Right cardiac atrium (tissue), 5 donors: Measurements from ENCODE around the gene PTCD3. TPM values are rescaled to one million over a fixed set of nuclear protein-coding genes. Genes with fewer than 3 reads are reported as not detected.

Experiments used
- ATAC-seq, 2 donors: fragments of 200-7000 bp; cut with Tn5 transposase; one replicate each; pipeline versions ENCODE4 v1.8.0 to v1.9.1; 2020; ENCODE audit warnings: moderate library complexity in 2 of 2, mild to moderate bottlenecking in 1 of 2
- DNase-seq, 3 donors: peaks; one replicate each; pipeline ENCODE4 v3.0.0-alpha.2; 2020
- H3K27ac ChIP-seq: one replicate; pipeline ENCODE4 v1.5.1; 2013; ENCODE audit warnings: mild to moderate bottlenecking, low read length, control low read depth, moderate library complexity
- H3K27me3 ChIP-seq: one replicate; pipeline ENCODE4 v1.6.1; 2013; ENCODE audit not compliant: control insufficient read depth, insufficient read depth
- H3K4me1 ChIP-seq: one replicate; pipeline ENCODE4 v1.6.1; 2013; ENCODE audit warnings: low read length; ENCODE audit not compliant: control insufficient read depth, insufficient read depth
- H3K4me3 ChIP-seq: one replicate; pipeline ENCODE4 v1.5.1; 2013; ENCODE audit warnings: low read length, control low read depth
- H3K9me3 ChIP-seq: one replicate; pipeline ENCODE4 v1.6.1; 2013; ENCODE audit warnings: low read length; ENCODE audit not compliant: control insufficient read depth
- WGBS: extraction: QIAGEN DNeasy Blood & Tissue Kit; methylation state at CpG from one replicate; pipeline ENCODE4 v1.1.7; 2013; 5-methylcytosine and 5-hydroxymethylcytosine counted together
- intact Hi-C, 4 donors: fragments of 100-400 bp; cut with DNase I; formaldehyde crosslinking; loops; one replicate each; pipeline versions ENCODE4 v1.11.0 to v1.14.0; 2022 to 2023
- polyA plus RNA-seq: library from polyadenylated mRNA; stranded (reverse); fragments of 200-250 nt; gene quantifications from one replicate; pipeline ENCODE4 v1.2.3, GENCODE V29; 2013
- total RNA-seq, 4 donors: library from RNA; stranded (reverse); fragmentation: NEBNext Ultra II Directional; extraction: Animal tissue kit (Norgen Biotek cat#: 25700); gene quantifications; one replicate each; pipeline ENCODE4 v1.2.1, GENCODE V29; 2021
- donor health status: healthy with polysubstance abuse.
- donor health status: DM: no; HTN: yes; CAD: no.
- donor health status: DM: no; HTN: no; CAD: no.
- donor health status: DM: no; HTN: yes; CAD: no; lungs with severe emphysema.
- donor health status: DM: yes; HTN: yes; CAD: no.

PTCD3 gene
- total and polyA plus RNA-seq, 5 donors = 38.1 to 112 (median 103) TPM

DNA sequence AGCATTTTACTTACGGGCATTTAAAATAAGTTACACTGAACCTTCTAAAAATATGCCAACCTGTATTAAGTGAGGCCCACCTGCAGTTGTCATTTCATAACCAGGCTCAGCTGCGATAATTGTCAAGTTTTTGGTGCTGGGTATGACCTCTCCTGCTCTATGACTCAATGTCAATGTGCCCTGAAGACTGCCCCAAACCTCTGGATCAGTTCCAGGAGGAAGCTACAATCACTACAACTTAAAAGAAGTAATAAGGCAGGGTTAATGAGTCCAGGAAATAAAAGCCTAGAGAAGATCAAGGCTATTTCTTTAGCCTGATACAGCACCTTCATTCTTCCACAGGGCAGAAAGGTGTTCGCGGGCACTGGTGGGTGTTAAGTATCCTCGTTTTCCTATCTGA, 23.3 kb upstream of the PTCD3 start:
- Histone ChIP-seq H3K4me3 (no peak overlapping the region), H3K4me1 (no peaks in the 10 kb centered on the region), H3K27ac (no peak overlapping the region), H3K9me3 (no peaks in the 10 kb centered on the region), H3K27me3 (no peaks in the 10 kb centered on the region)
- 88% methylated on average over 5 of the region's 5 CpGs for WGBS
- intact Hi-C loops = no loop called here
- ATAC-seq = no peak
- DNase-seq = no peak

DNA sequence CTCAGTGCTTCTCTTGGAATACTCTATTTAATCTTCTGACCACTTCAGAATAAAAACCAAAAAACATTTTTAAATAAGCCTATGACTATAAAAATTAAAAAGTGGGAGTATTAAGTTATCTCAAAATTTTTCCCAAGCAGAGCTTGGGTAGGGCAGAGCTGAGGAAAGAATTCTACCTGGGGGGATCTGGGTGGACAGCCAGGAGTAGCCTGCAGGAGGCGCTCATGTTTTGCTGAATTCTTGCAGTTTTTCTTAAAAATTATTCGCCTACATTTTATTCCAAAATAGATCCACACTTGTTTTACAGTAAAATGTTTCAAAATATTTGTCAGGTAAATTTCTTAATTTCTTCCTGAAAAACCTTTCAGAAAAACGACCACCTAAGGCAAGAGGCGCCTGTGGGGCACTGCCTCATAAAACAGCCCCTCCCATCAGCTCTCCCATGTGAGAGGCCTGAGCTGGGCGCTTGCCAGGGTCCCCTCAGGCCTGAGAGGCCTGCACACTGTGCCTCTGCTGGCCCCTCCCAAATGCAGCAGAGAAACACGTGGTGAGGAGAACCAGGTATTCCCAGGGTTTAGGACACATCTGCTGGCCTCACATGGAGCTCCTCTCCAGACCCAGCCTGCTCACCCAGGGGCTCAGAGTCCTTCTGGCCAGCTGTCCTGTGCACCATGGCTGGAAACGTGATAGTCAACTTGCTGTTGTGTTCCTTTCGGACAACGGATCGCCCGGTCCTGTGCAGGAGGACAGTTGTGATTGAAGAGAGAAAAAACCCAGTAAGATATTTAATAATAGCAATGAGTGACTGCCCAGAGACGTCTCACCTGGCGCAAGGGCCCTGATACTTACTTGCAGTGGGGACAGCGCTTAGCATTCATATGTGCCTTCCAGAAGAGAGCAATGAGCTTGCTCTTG, 17.8 kb upstream of the PTCD3 start:
- H3K4me1 ChIP-seq = no peaks in the 10 kb centered on the region
- DNase-seq (no peak), ATAC-seq (peak in 1 of 2 donors; percentile 27)
- no peaks in the 10 kb centered on the region for H3K9me3 ChIP-seq
- no peaks in the 10 kb centered on the region for H3K27me3 ChIP-seq
- no peak overlapping the region for H3K27ac ChIP-seq
- 83% methylated on average over 14 of the region's 14 CpGs for WGBS
- H3K4me3 ChIP-seq = no peak overlapping the region
- intact Hi-C loops = no loop called here

DNA sequence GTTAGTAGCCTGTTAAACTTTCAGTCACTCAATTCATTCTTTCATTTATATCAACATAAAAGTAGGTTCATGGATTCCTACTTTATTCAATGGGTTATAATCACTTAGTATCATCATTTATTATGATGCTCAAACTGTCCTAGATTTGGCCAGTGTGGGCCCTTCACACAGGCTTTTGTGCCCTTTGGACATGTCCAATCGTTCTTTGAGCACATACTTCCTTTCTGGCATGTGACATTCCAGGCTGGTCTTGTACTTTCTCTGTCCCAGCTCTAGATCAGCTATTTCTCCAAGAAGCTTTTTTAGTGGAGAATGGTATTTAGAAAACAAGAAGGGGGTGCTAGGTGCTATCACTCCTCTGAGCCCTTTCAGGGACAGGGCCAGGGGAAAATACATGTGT, 11.8 kb upstream of the PTCD3 start:
- 55% methylated on average over 1 of the region's 1 CpG for WGBS
- no peak overlapping the region for H3K4me3 ChIP-seq
- no peak for DNase-seq

DNA sequence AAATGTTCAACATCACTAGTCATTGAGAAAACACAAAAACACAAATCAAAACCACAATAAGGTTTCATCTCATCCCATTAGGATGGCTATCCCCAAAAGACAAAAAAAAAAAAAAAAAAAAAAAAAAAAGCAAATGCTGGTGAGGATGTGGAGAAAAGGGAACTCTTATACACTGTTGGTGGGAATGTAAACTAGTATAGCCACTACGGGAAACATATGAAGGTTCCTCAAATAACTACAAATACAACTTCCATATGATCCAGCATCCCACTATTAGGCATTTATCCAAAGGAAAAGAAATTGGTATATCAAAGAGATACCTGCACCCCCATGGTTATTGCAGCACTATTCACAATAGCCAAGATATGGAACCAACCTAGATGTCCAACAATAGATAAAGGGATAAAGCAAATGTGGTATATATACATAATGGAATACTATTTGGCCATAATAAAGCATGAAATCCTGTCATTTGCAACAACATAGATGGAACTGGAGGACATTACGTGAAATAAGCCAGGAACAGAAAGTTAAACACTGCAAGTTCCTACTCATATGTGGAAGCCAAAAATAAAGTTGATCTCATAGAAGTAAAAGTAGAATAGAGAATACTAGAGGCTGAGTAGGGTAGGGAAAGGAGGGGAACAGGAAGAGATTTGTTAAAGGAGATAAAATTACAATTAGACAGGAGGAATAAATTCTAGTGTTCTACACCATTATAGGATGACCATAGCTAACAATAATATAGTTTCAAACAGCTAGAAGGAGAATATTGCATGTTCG, 8.7 kb upstream of the PTCD3 start:
- no peaks in the 10 kb centered on the region for H3K9me3 ChIP-seq
- 98% methylated on average over 3 of the region's 3 CpGs for WGBS
- H3K27me3 ChIP-seq = no peaks in the 10 kb centered on the region
- H3K27ac ChIP-seq = no peak overlapping the region
- ATAC-seq = no peak
- H3K4me1 ChIP-seq = no peaks in the 10 kb centered on the region
- intact Hi-C loops = no loop called here
- no peak overlapping the region for H3K4me3 ChIP-seq
- DNase-seq = no peak

More for the DNA sequence above, 11.8 kb upstream of the PTCD3 start:
- H3K9me3 ChIP-seq = no peaks in the 10 kb centered on the region
- H3K4me1 ChIP-seq = no peaks in the 10 kb centered on the region
- intact Hi-C loops = no loop called here
- no peaks in the 10 kb centered on the region for H3K27me3 ChIP-seq
- no peak overlapping the region for H3K27ac ChIP-seq
- ATAC-seq = no peak

DNA sequence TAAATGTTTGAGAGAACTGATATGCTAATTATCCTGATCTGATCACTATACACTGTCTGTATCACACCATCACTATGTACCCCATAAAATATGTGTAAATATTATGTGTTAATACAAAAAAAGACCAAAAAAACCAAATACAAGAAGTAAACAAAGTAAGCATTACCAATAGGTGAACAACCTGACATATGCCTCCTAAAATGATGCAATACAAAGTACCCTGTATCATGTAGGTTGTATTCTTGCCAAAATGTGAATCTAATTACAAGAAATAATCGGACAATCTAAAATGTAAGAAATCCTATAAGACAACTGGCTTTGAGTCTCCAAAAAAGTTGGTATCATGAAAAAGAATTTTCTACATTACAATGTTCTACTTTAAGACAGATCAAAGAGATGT, 8.1 kb upstream of the PTCD3 start:
- H3K27ac ChIP-seq = no peak overlapping the region
- intact Hi-C loops = no loop called here
- H3K4me1 ChIP-seq = no peaks in the 10 kb centered on the region
- DNase-seq (no peak), ATAC-seq (no peak)
- H3K9me3 ChIP-seq = no peaks in the 10 kb centered on the region
- H3K4me3 ChIP-seq = no peak overlapping the region
- 96% methylated on average over 1 of the region's 1 CpG for WGBS
- no peaks in the 10 kb centered on the region for H3K27me3 ChIP-seq

DNA sequence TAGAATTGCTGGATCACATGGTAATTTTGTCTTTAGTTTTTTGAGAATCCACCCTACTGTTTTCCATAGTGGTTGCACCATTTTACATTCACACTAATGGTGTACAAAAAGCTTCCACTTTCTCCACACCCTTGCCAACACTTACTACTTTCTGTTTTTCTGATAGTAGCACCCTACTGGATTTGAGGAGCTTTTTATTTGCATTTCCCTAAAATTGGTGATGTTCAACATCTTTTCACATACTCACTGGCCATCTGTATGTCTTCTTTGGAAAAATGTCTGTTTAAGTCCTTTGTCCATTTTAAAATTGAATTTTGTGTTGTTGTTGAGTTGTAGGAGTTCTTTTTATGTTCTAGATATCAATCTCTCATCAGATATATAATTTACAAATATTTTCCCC, 3.9 kb upstream of the PTCD3 start:
- ATAC-seq (no peak), DNase-seq (no peak)
- Histone ChIP-seq H3K27ac (no peak overlapping the region), H3K4me1 (no peaks in the 10 kb centered on the region), H3K27me3 (no peaks in the 10 kb centered on the region), H3K4me3 (no peak overlapping the region), H3K9me3 (no peaks in the 10 kb centered on the region)
- intact Hi-C loops = no loop called here

DNA sequence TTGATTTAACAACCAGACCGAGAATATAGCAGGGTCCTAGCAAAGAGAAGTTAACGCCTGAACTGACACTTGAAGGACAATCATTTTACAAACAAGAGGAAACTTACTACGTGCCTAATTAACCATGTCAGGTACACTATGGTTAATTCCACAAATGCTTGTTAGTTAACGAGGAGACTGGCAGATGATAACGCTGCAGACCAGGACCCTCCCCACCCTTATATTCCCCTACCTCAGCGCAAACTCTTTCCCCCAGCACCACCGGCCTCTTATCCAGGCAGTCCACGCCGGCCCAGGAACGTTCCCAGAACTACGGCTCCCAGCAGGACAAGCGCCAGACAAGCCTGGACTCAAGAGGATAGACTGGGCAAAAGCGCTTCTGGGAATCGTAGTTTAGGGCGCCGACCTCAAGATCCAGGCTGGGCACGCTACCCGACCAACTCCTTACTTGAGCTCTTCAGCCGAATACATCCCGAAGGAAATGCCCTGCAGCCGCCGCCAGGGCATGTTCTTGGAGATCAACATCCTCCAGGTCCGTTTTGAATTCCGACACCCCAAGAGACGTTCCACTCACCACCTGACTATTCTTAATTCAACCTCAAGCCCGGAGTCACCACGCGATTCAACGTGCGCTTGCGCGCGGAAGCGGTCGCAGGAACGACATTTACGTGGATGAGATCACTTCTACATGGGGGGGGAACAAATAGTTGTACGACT, 625 bp upstream of the PTCD3 start, which contains the start of gene POLR1A:
Gene POLR1A (minus strand): TSS at position 635 of the 717 bp plus-strand sequence. CDS start 110 bp downstream, at position 525.
- Histone ChIP-seq H3K9me3 (no peaks in the 10 kb centered on the region), H3K27me3 (no peaks in the 10 kb centered on the region), H3K27ac (peak within 1 kb of the TSS; percentile 86), H3K4me1 (no peaks in the 10 kb centered on the region), H3K4me3 (peak within 1 kb of the TSS; percentile 59)
- peak; percentile 91 to 96 (median 93) for DNase-seq
- intact Hi-C loops = no loop called here
- under 1% methylated on average over 38 of the region's 38 CpGs for WGBS
- peak; percentile 97 for ATAC-seq

DNA sequence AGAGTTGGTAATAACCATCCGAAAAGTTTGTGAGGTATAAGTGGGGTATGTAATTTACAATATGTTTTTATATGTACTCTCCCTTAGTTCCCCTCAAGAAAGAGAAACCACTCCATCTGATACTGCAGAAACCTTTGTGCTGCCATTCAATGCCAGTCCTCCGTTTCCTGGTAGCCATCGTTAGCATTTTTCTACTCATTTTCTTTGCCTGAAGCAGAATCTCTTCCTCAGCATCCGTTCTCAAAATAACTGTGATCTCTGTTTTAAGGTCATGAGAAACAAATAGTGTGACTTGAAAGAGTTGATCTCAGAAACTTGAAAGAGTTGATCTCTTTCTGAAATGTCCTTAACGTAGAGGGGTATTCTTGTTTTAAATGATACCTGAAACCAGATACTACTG, 996 bp downstream of the PTCD3 start:
- H3K27me3 ChIP-seq = no peaks in the 10 kb centered on the region
- intact Hi-C loops = no loop called here
- ATAC-seq (no peak), DNase-seq (no peak)
- peak overlapping the region; percentile 59 for H3K4me3 ChIP-seq
- no peak overlapping the region for H3K27ac ChIP-seq
- 18% methylated on average over 5 of the region's 5 CpGs for WGBS
- H3K4me1 ChIP-seq = no peaks in the 10 kb centered on the region
- H3K9me3 ChIP-seq = no peaks in the 10 kb centered on the region

DNA sequence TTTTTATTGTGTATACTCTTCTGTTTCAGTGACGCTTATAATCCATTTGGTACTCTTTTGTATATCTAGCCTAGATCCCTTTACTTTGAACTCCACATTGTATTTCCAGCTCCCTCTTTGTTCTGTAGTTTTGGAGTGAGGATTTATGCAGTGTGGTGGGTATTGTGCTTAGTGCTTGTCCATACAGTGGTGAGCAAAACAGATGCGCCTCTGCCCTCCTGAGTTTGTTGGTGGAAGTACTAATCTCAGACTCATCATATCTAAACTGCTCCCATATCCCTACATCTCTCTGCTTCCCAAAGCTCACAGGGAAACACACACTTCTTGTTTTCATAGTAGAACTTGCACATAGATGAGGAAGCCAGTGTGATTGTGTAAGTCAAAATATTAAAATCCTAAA, 12.1 kb downstream of the PTCD3 start:
- intact Hi-C loops = no loop called here
- H3K4me3 ChIP-seq = no peak overlapping the region
- no peaks in the 10 kb centered on the region for H3K9me3 ChIP-seq
- no peak overlapping the region for H3K27ac ChIP-seq
- 91% methylated on average over 2 of the region's 2 CpGs for WGBS
- no peak for ATAC-seq
- no peaks in the 10 kb centered on the region for H3K27me3 ChIP-seq
- no peak for DNase-seq
- no peaks in the 10 kb centered on the region for H3K4me1 ChIP-seq

DNA sequence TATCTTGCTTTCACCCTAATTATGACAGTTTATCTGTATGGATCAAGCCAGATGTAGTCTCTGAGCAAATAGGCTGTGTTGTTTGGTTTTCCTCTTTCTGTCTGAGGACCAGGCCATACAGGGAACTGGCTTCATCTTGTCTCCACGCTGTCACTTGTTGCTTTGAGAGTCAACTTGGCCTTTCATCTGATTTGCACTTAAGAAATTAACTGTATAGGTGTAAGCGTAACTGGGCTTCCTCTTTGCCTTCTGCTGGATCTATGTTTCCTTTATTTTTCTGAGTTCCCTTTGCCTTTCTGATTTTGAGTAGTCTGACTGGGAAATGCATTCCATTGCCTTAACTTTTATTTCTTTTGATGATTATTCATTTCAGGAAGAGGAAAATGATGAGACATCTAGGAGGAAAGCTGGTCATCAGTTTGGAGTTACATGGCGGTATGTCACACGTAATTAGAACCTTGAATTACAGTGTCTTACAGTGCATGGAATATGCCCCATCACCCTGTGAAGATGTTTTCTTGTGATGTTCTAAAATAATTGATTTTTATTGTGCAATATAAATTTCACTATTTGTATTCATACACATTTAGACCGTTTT, 17.4 kb downstream of the PTCD3 start:
- no peaks in the 10 kb centered on the region for H3K4me1 ChIP-seq
- intact Hi-C loops = loop anchor here in 1 of 4 donors (10.0 kb wide), 1 partner anchor 51 kb away; no protein-coding TSS in a partner anchor
- ATAC-seq (no peak), DNase-seq (no peak)
- no peaks in the 10 kb centered on the region for H3K27me3 ChIP-seq
- H3K27ac ChIP-seq = no peak overlapping the region
- 89% methylated on average over 5 of the region's 5 CpGs for WGBS
- H3K9me3 ChIP-seq = no peaks in the 10 kb centered on the region
- H3K4me3 ChIP-seq = no peak overlapping the region
